RCC 7860 (cell line): Measurements from ENCODE around the gene THRB.

ENCODE experiments used
- DNase-seq: peaks from one replicate; pipeline ENCODE4 v3.0.0-alpha.2; 2015; ENCODE audit warnings: low spot score
- FAIRE-seq: peaks from 2 replicates; lab custom pipeline; 2012; peaks lifted over from hg19 to GRCh38; lab: Jason Lieb, UNC

Gene THRB

GRCh38 chr3:24086206-24086605 is 408.4 kb downstream of the THRB start:
- DNase-seq (no peak), FAIRE-seq (no peak)

GRCh38 chr3:24072193-24072592 is 422.5 kb downstream of the THRB start:
- DNase-seq (no peak), FAIRE-seq (no peak)

- no peak for DNase-seq
- FAIRE-seq, result peak; percentile 42
Observed at GRCh38 chr3:24069045-24069444, 425.6 kb downstream of the THRB start.

- FAIRE-seq (no peak), DNase-seq (no peak)
Observed at GRCh38 chr3:24067483-24067882, 427.2 kb downstream of the THRB start.
